Cardiac septum (tissue), 1 donor: Measurements from ENCODE around the gene SLC4A9. TPM values are rescaled to one million over a fixed set of nuclear protein-coding genes. Genes with fewer than 3 reads are reported as not detected.
A peak's percentile ranks its signal among the peaks of the same experiment; 100 is the strongest.
"Not testable (repeated sequence)": the region's sequence is repeated elsewhere in the genome, so short reads cannot be mapped to it uniquely, and the experiment has no call there.

Experiments used
- DNase-seq: peaks from one replicate; pipeline ENCODE4 v3.0.0-alpha.2; 2020; ENCODE audit warnings: low spot score
- intact Hi-C: fragments of 100-400 bp; cut with DNase I; formaldehyde crosslinking; loops from one replicate; pipeline ENCODE4 v1.14.0; 2022
- total RNA-seq: library from RNA; stranded (reverse); fragmentation: NEBNext Ultra II Directional; extraction: Animal tissue kit (Norgen Biotek cat#: 25700); gene quantifications from one replicate; pipeline ENCODE4 v1.2.1, GENCODE V29; 2021
- donor health status: DM: no; HTN: no; CAD: no.

Gene SLC4A9
- total RNA-seq, 1 donor from 2014 or later, result 0.19 TPM

- intact Hi-C loops, result no loop called here
- DNase-seq, result no peak
Measured at GRCh38 chr5:140383300-140383699, 23.3 kb downstream of the SLC4A9 start.

GRCh38 chr5:140388052-140388451 lies 28.1 kb downstream of the SLC4A9 start:
- intact Hi-C loops, result no loop called here
- DNase-seq, result no peak

DNA sequence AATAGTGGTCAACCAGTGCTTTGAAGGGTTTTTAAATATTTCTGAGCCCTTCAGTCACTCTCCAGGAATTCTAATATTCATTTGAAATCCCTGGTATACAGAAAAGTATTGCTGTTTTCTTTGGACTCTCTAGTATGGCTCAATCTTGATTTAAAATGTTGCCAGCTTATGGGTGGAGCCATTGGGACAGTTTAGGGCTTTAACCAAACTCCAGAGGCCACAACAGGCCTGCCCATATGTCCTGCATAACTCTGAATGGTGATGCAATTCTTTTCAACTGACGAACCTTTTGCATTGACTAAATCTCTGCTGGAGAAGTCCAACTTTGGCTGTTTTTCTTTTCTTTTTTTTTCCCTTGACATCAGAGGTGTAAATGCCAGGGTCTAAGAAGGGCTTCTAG lies 31.3 kb downstream of the SLC4A9 start:
- no peak for DNase-seq
- intact Hi-C loops, result no loop called here

GRCh38 chr5:140391732-140392131 lies 31.7 kb downstream of the SLC4A9 start:
- intact Hi-C loops, result no loop called here
- no peak for DNase-seq

DNA sequence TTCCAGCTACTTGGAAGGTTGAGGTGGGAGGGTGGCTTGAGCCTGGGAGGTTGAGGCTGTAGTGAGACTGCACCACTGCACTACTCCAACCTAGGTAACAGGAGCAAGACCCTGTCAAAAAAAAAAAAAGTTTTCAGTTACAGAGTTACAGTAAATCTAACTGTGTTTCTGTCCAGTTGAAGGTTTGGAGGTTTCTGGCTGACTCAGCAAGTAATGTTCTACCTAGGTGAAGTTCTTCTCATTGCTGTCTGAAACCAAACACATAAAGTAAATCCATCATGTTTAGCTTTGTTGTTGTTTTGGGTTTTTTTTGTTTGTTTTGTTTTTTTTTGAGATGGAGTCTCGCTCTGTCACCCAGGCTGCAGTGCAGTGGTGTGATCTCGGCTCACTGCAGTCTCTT lies 33.7 kb downstream of the SLC4A9 start:
- intact Hi-C loops, result no loop called here
- DNase-seq, result no peak

- intact Hi-C loops, result no loop called here
- no peak for DNase-seq
Measured at GRCh38 chr5:140398379-140398811, 38.4 kb downstream of the SLC4A9 start.

- intact Hi-C loops, result loop anchor here (5.0 kb wide), 2 partner anchors 147 to 237 kb away; partner anchors contain the start of genes EIF4EBP3 and TMCO6
Measured at GRCh38 chr5:140399979-140400729, 40.2 kb downstream of the SLC4A9 start.

DNA sequence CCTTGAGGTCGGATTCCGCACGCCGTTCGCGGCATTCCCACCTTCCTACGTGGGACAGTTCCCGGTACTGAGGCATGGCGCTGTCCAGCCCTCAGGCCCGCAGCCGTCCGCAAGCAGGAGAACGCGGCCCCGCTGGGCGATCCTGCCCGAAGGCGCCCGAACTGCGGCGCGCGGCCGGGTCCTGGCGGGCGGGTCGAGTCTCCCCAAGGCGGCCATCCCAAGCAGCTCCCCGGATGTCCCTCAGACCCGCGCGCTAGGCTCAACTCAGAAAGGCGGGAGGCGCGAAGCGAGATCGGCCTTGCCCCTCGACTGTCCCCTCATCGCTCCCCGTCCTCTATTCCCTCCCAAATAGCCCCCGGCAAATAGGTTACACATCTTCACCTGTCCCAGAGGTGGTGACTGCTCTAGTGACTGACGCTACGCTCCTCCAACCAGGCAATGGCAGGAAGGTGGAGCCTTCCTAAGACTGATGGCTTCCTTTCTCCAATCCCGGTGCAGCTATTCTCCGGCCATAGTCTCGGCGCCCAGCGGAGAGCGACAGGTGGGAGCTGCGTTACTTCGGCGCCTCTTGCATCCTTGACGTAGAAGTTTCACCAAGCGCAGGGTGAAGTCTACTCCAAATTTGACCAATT lies 40.9 kb downstream of the SLC4A9 start:
- intact Hi-C loops, result loop anchor here (5.0 kb wide), 2 partner anchors 146 to 236 kb away; partner anchors contain the start of genes EIF4EBP3 and TMCO6
- peak; percentile 97 for DNase-seq

More at GRCh38 chr5:140399979-140400729, 40.2 kb downstream of the SLC4A9 start:
- DNase-seq, result no peak

GRCh38 chr5:140401362-140402257 lies 41.6 kb downstream of the SLC4A9 start, which contains the start of gene ANKHD1:
Gene ANKHD1 (plus strand): TSS chr5:140401833. CDS start chr5:140401968, 135 bp downstream.
- intact Hi-C loops, result loop anchor here (5.0 kb wide), 2 partner anchors 146 to 236 kb away; partner anchors contain the start of genes EIF4EBP3 and TMCO6
- peak; percentile 99 for DNase-seq

DNA sequence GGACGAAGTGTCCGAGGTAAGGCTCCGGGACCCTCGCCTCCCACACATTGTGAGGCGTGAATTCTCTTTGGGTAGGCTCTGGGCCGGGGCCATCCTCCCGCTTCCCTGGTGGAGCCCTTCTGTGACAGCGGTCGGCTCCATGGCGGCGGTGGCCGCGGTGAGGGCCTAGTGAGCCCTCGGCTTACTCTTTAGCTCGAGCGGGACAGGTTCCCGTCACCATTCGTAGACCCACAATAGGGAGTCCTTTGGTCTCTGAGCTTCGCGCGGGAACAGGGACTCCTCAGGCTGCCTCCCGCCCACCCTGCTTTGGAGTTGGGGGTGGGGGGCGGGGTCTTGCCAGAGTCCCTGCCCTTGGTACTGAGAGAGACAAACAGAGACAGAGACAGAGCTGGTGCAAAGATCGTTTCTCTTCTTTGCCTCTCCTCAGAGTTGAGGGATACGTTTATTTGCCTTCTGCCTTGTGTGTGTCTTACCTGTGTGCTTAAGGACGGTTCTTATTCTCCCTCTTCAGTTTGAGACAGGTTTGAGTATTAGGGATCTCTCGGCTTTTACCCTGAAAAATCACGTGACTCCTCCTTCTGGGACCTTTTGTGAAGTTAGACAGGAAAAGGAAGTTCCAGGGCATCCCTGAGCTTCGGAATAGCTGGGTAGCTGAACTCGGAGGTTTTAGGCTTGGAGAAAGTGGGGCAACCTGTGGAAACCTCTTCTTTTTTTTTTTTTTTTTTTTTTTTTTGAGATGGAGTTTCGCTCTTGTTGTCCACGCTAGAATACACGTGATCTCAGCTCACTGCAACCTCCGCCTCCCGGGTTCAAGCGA lies 42.5 kb downstream of the SLC4A9 start:
- no peak for DNase-seq
- intact Hi-C loops, result loop anchor here (5.0 kb wide), 2 partner anchors 145 to 235 kb away; partner anchors contain the start of genes EIF4EBP3 and TMCO6

DNA sequence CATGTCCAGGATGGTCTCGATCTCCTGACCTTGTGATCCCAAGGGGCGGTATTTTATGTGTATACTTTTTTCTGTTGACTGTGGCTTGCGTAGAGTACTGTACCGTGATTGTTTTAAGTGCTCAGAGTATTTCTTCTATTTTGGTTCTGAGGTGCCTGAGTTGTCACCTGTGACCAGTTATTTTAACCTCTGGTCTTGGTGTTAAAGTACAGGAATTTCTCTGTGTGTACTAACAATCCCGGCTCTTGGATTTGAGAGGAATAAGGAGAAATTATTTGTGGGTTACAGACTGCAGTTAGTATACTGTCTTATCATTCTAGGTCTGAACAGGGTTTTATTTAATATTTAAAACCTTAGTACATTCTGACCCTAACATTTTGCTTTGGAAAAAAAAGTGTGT lies 43.6 kb downstream of the SLC4A9 start:
- intact Hi-C loops, result loop anchor here (5.0 kb wide), 2 partner anchors 144 to 234 kb away; partner anchors contain the start of genes EIF4EBP3 and TMCO6

DNA sequence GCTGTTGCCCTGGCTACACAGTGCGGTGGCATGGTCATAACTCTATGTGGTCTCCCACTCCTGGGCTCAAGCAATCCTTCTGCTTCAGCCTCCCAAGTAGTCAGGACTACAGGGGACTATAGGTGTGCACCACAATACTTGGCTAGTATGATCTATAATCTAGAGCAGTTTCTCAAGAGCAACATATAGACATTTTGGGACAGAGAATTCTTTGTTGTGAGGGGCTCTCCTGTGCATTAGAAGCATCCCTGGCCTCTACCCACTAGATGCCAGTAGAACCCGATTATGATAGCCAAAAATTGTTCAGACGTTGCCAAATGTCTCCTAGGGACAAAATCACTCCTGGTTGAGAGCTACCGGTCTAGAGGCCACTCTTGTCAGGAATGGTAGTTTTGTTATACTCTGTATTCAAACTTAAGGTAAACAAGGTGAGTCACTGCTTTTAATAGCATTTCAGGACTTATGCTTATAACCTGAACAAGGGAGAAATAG lies 48.8 kb downstream of the SLC4A9 start:
- no peak for DNase-seq
- intact Hi-C loops, result no loop called here

More for the DNA sequence above, 43.6 kb downstream of the SLC4A9 start:
- no peak for DNase-seq

DNA sequence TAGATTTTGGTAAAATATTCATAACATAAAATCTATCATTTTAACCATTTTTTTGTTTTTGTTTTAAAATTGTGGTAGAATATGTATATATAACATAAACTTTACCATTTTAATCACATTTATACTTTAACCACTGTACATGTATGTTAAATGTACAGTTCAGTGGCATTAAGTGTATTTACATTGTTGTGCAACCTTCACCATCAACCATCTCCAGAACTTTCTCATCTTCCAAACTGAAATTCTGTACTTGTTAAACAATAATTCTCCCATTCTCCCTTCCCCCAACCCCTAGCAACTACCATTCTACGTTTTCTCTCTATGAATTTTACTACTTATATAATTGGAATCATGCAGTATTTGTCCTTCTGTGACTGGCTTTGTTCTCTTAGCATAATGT lies 53.2 kb downstream of the SLC4A9 start:
- intact Hi-C loops, result no loop called here
- no peak for DNase-seq

DNA sequence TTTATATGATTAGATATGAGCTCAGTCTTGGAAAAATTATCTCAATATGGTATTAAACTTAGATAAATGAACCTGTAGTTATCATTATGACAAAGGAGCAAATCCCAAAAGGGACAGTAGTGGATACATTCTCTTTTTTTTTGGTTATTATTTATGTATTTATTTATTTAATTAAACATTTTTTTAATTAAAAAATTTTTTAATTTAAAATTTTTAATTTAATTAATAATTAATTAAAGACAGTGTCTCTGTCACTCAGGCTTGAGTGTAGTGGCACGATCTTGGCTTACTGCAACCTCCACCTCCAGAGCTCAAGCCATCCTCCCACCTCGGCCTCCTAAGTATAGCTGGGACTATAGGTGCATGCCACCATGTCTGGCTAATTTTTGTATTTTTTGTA lies 57.2 kb downstream of the SLC4A9 start:
- intact Hi-C loops, result no loop called here
- DNase-seq, result no peak

DNA sequence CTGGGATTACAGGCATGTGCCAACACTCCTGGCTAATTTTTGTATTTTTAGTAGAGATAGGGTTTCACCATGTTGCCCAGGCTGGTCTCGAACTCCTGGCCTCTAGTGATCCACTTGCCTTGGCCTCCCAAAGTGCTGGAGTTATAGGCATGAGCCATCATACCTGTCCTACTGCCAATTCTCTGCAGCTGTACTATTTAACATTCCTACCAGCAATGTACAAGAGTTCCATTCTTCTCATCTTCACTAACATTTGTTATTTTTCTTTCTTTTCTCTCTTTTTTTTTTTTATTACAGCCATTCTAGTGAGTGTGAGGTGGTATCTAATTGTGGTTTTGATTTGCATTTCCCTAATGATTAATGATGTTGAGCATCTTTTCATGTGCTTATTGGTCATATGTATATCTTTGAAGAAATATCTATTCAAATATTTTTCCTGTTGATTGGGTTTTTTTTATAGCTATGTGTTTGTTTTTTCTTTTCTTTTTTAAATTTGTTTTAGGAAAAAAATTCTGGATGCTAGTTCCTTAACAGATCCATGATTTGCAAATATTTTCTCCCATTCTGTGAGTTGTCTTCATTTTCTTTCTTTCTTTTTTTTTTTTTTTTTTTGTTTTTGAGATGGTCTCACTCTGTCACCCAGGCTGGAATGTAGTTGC lies 59.0 kb downstream of the SLC4A9 start:
- intact Hi-C loops, result no loop called here
- no peak for DNase-seq

- DNase-seq, result no peak
- intact Hi-C loops, result no loop called here
Measured at GRCh38 chr5:140420226-140420570, 60.2 kb downstream of the SLC4A9 start.

DNA sequence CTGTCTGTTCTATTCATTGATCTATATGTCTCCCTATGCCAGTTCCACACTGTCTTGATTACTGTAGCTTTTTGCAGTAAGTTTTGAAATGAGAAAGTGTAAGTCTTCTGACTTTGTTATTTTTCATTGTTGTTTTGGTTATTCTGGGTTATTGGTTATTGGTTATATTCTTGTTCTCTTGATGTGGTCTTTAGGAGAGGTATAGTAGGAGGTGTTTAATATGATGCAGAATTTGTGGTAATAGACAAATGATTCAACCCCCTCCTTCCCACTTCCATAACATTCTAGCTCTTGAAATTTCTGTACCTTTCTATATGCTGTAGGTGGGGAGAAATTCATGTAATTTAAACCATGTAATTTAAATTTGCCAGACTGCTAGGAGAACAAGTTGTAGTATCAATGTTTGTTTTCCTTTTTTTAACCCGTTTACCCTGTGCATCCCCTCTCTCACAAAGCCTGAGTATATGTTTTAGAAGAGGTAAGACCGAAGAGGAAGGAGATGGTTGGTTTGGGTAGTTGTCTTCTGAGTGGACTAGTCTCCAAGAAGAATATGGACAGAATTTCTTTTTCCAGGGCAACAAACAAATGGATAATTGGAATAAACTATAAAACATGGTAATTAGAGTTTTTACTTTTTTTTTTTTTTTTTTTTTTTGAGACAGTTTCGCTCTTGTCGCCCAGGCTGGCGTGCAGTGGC lies 60.8 kb downstream of the SLC4A9 start:
- intact Hi-C loops, result no loop called here
- no peak for DNase-seq

- intact Hi-C loops, result not testable (repeated sequence)
Measured at GRCh38 chr5:140421375-140421774, 61.4 kb downstream of the SLC4A9 start.

More at GRCh38 chr5:140421375-140421774, 61.4 kb downstream of the SLC4A9 start:
- not testable (repeated sequence) for DNase-seq
